H9 (cell line): ENCODE data around the gene IZUMO3. TPM values are rescaled to one million over a fixed set of nuclear protein-coding genes. Genes with fewer than 3 reads are reported as not detected.

Experiments used
- DNase-seq: peaks from one replicate; pipeline ENCODE4 v3.0.0-alpha.2; 2017
- H2AFZ ChIP-seq: one replicate; pipeline ENCODE4 v1.6.1; 2013; ENCODE audit warnings: mild to moderate bottlenecking, low read length, control low read depth, moderate library complexity
- H2AK5ac ChIP-seq: 2 replicates; pipeline ENCODE4 v1.6.1; 2013; ENCODE audit warnings: low read length, control low read depth, mixed read lengths; ENCODE audit not compliant: insufficient read length
- H2BK120ac ChIP-seq: one replicate; pipeline ENCODE4 v1.6.1; 2013; ENCODE audit warnings: low read depth, mild to moderate bottlenecking, low read length, control low read depth, inconsistent platforms; ENCODE audit not compliant: poor library complexity, severe bottlenecking
- H2BK12ac ChIP-seq: 2 replicates; pipeline ENCODE4 v1.6.1; 2013; ENCODE audit warnings: low read length, control low read depth, mixed read lengths, low read depth; ENCODE audit not compliant: insufficient read length
- H2BK15ac ChIP-seq: 2 replicates; pipeline ENCODE4 v1.6.1; 2013; ENCODE audit warnings: low read depth, low read length, control low read depth
- H2BK20ac ChIP-seq: one replicate; pipeline ENCODE4 v1.6.1; 2013; ENCODE audit warnings: low read depth, mild to moderate bottlenecking, low read length, control low read depth, inconsistent platforms; ENCODE audit not compliant: poor library complexity, severe bottlenecking
- H2BK5ac ChIP-seq: 2 replicates; pipeline ENCODE4 v1.6.1; 2013; ENCODE audit warnings: low read length, control low read depth, mixed read lengths; ENCODE audit not compliant: insufficient read length
- H3K14ac ChIP-seq: 2 replicates; pipeline ENCODE4 v1.6.1; 2013; ENCODE audit warnings: low read length, control low read depth; ENCODE audit not compliant: insufficient read depth
- H3K18ac ChIP-seq: 2 replicates; pipeline ENCODE4 v1.6.1; 2013; ENCODE audit warnings: low read depth, mild to moderate bottlenecking, mixed read lengths, low read length, control low read depth; ENCODE audit not compliant: insufficient read length
- H3K23ac ChIP-seq: 2 replicates; pipeline ENCODE4 v1.6.1; 2013; ENCODE audit warnings: low read length, control low read depth, mixed read lengths, low read depth; ENCODE audit not compliant: insufficient read length
- H3K23me2 ChIP-seq: 2 replicates; pipeline ENCODE4 v1.6.1; 2013; ENCODE audit warnings: low read depth, mild to moderate bottlenecking, mixed read lengths, low read length, control low read depth; ENCODE audit not compliant: insufficient read length, poor library complexity, severe bottlenecking
- H3K27ac ChIP-seq: 2 replicates; pipeline ENCODE4 v1.5.1; 2013; ENCODE audit warnings: low read length, control low read depth, mixed read lengths, low read depth; ENCODE audit not compliant: insufficient read length
- H3K27me3 ChIP-seq: 2 replicates; pipeline ENCODE4 v1.6.1; 2013; ENCODE audit warnings: low read length, control low read depth, inconsistent platforms; ENCODE audit not compliant: insufficient read depth
- H3K4ac ChIP-seq: 2 replicates; pipeline ENCODE4 v1.6.1; 2013; ENCODE audit warnings: low read depth, mild to moderate bottlenecking, control low read depth, inconsistent platforms, low read length, moderate library complexity
- H3K4me1 ChIP-seq: 2 replicates; pipeline ENCODE4 v1.6.1; 2013; ENCODE audit warnings: low read length, control low read depth, inconsistent platforms; ENCODE audit not compliant: insufficient read depth
- H3K4me2 ChIP-seq: 2 replicates; pipeline ENCODE4 v1.6.1; 2013; ENCODE audit warnings: low read length, control low read depth, mixed read lengths; ENCODE audit not compliant: insufficient read length, insufficient read depth
- H3K56ac ChIP-seq: 2 replicates; pipeline ENCODE4 v1.6.1; 2013; ENCODE audit warnings: low read depth, mild to moderate bottlenecking, mixed read lengths, low read length, control low read depth; ENCODE audit not compliant: insufficient read length
- H3K79me1 ChIP-seq: 2 replicates; pipeline ENCODE4 v1.6.1; 2013; ENCODE audit warnings: low read depth, mild to moderate bottlenecking, moderate library complexity, low read length, control low read depth, inconsistent platforms; ENCODE audit not compliant: insufficient read depth, poor library complexity, severe bottlenecking
- H3K79me2 ChIP-seq: 2 replicates; pipeline ENCODE4 v1.6.1; 2013; ENCODE audit warnings: low read length, control low read depth, inconsistent platforms; ENCODE audit not compliant: insufficient read depth
- H3K9ac ChIP-seq: 2 replicates; pipeline ENCODE4 v1.6.1; 2013; ENCODE audit warnings: low read length, control low read depth, mixed read lengths; ENCODE audit not compliant: insufficient read length; ENCODE audit errors: extremely low read depth
- H3K9me3 ChIP-seq: one replicate; pipeline ENCODE4 v1.6.1; 2013; ENCODE audit warnings: low read depth, low read length, inconsistent platforms; ENCODE audit not compliant: control insufficient read depth
- H3T11ph ChIP-seq: one replicate; pipeline ENCODE4 v1.6.1; 2013; ENCODE audit warnings: mild to moderate bottlenecking, low read length, control low read depth, inconsistent platforms
- H4K20me1 ChIP-seq: one replicate; pipeline ENCODE4 v1.6.1; 2013; ENCODE audit not compliant: control insufficient read depth, insufficient read length, insufficient read depth
- H4K5ac ChIP-seq: 2 replicates; pipeline ENCODE4 v1.6.1; 2013; ENCODE audit warnings: low read depth, mild to moderate bottlenecking, mixed read lengths, low read length, control low read depth; ENCODE audit not compliant: insufficient read length
- H4K8ac ChIP-seq: replicated peaks from 2 replicates; pipeline ENCODE4 v1.6.1; 2013; ENCODE audit warnings: low read length, control low read depth, mixed read lengths, low read depth; ENCODE audit not compliant: insufficient read length
- H4K91ac ChIP-seq: 2 replicates; pipeline ENCODE4 v1.6.1; 2013; ENCODE audit warnings: low read depth, mild to moderate bottlenecking, moderate library complexity, mixed read lengths, low read length, control low read depth; ENCODE audit not compliant: insufficient read length
- H3K27ac Mint-ChIP-seq, 3 experiments: 2 replicates in 2 of 3; 3 replicates in 1 of 3; pipeline ENCODE4 v1.8.0; 2020 to 2021; ENCODE audit warnings: mixed read lengths in 3 of 3, mild to moderate bottlenecking in 1 of 3, moderate library complexity in 1 of 3
- H3K27me3 Mint-ChIP-seq: 2 replicates; pipeline ENCODE4 v1.8.0; 2021; ENCODE audit warnings: low read depth, mild to moderate bottlenecking, moderate library complexity, mixed read lengths
- H3K36me3 Mint-ChIP-seq, 3 experiments: 2 replicates in 2 of 3; 3 replicates in 1 of 3; pipeline ENCODE4 v1.8.0; 2020 to 2021; ENCODE audit warnings: low read depth in 3 of 3, mixed read lengths in 3 of 3; ENCODE audit not compliant: insufficient read depth in 1 of 3
- H3K4me1 Mint-ChIP-seq, 2 experiments: 2 replicates each; pipeline ENCODE4 v1.8.0; 2020; ENCODE audit warnings: mixed read lengths in 2 of 2
- H3K4me3 Mint-ChIP-seq, 2 experiments: 2 replicates in 1 of 2; 3 replicates in 1 of 2; pipeline ENCODE4 v1.8.0; 2020 to 2021; ENCODE audit warnings: mild to moderate bottlenecking in 2 of 2, mixed read lengths in 2 of 2, moderate library complexity in 1 of 2
- H3K9me3 Mint-ChIP-seq, 2 experiments: 2 replicates in 1 of 2; 3 replicates in 1 of 2; pipeline ENCODE4 v1.8.0; 2020; ENCODE audit warnings: mild to moderate bottlenecking in 2 of 2, mixed read lengths in 2 of 2, moderate library complexity in 1 of 2
- CTCF ChIP-seq: fragments of 200-600 bp; sonication (generic); conservative IDR thresholded peaks from 3 replicates; pipeline ENCODE4 v1.8.0; 2021; ENCODE audit warnings: antibody characterized with exemption, mild to moderate bottlenecking
- WGBS: extraction: QIAGEN DNeasy Blood & Tissue Kit; methylation state at CpG from one replicate; pipeline ENCODE4 v1.1.7; 2013; ENCODE audit warnings: missing lambda C conversion rate, low lambda C conversion rate, mixed read lengths; ENCODE audit not compliant: insufficient read length; ENCODE audit errors: extremely low coverage; 5-methylcytosine and 5-hydroxymethylcytosine counted together
- total RNA-seq: library from RNA; stranded (reverse); gene quantifications from 2 replicates; pipeline ENCODE4 v1.2.1, GENCODE V29; 2021

The IZUMO3 gene
- total RNA-seq, 1 experiment from 2014 or later: not detected

DNA sequence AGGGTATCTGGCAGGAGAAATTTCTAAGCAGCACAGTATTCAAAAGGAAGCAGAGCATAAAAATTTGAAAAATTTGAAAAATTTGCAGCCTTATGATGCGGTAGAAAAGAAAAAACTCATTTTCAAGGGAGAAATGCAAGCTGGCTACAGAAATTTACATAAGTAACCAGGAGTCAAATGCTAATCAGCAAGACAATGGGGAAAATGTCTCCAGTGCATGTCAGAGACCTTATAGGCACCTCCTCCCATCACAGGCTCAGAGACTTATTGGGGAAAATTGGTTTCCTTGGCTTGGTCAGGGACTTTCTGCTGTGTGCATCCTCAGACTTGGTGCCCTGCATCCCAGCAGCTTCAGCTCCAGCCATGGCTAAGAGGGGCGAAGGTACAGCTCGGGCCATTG lies 35.8 kb downstream of the IZUMO3 start:
- Mint-ChIP-seq H3K27me3 (no peaks in the 10 kb centered on the region), H3K4me3 (no peak overlapping the region), H3K36me3 (peaks cover 26 to 35% (median 27%) of the 10 kb centered on the region in 3 experiments), H3K4me1 (peaks cover 5 to 6% of the 10 kb centered on the region in 2 experiments; a peak in 3 of 4 replicates), H3K9me3 (peaks cover 29 to 30% of the 10 kb centered on the region in 2 experiments), H3K27ac (peak overlapping the region in 2 of 3 experiments; percentile 4 to 95; a peak in 3 of 7 replicates)
- no peaks in the 10 kb centered on the region for H4K20me1 ChIP-seq
- no peak overlapping the region for H3K18ac ChIP-seq
- no peak overlapping the region for H3K4ac ChIP-seq
- H2AK5ac ChIP-seq: no peak overlapping the region
- no peak overlapping the region for H4K91ac ChIP-seq
- H3K23me2 ChIP-seq: no peaks in the 10 kb centered on the region
- H3K27ac ChIP-seq: no peak overlapping the region
- no peak overlapping the region for H2BK5ac ChIP-seq
- H3K23ac ChIP-seq: no peak overlapping the region
- no peak overlapping the region for H2BK20ac ChIP-seq
- no peaks in the 10 kb centered on the region for H3K79me2 ChIP-seq
- no peak overlapping the region for H4K5ac ChIP-seq
- DNase-seq: no peak
- H2AFZ ChIP-seq: no peak overlapping the region
- TF ChIP-seq CTCF: no peak
- no peaks in the 10 kb centered on the region for H3K4me1 ChIP-seq
- H3K9me3 ChIP-seq: peaks cover 22% of the 10 kb centered on the region
- no peak overlapping the region for H2BK15ac ChIP-seq
- no peak overlapping the region; the same call in 1 of the 2 replicates for H3K14ac ChIP-seq
- no peak overlapping the region for H2BK120ac ChIP-seq
- no peak overlapping the region for H3T11ph ChIP-seq
- no peak overlapping the region for H3K4me2 ChIP-seq
- WGBS: no CpG with 5 or more reads among the region's 3 CpGs
- H2BK12ac ChIP-seq: no peak overlapping the region
- no peak overlapping the region for H4K8ac ChIP-seq
- H3K9ac ChIP-seq: no peak overlapping the region
- no peak overlapping the region for H3K56ac ChIP-seq
- H3K27me3 ChIP-seq: no peaks in the 10 kb centered on the region
- no peaks in the 10 kb centered on the region for H3K79me1 ChIP-seq
